Right ventricle myocardium superior (tissue), 1 donor: ENCODE results near the gene SEMA6D. TPM values are rescaled to one million over a fixed set of nuclear protein-coding genes. Genes with fewer than 3 reads are reported as not detected.

Source experiments
- ATAC-seq: fragments of 200-7000 bp; cut with Tn5 transposase; one replicate; pipeline ENCODE4 v1.9.1; 2020; ENCODE audit warnings: mild to moderate bottlenecking; ENCODE audit not compliant: poor library complexity
- DNase-seq: peaks from one replicate; pipeline ENCODE4 v3.0.0-alpha.2; 2020
- intact Hi-C: fragments of 100-400 bp; cut with DNase I; formaldehyde crosslinking; loops from one replicate; pipeline ENCODE4 v1.11.2; 2022
- total RNA-seq: library from RNA; stranded (reverse); fragmentation: NEBNext Ultra II Directional; extraction: Animal tissue kit (Norgen Biotek cat#: 25700); gene quantifications from one replicate; pipeline ENCODE4 v1.2.1, GENCODE V29; 2021
- donor health status: DM: no; HTN: yes; CAD: no; lungs with severe emphysema.

SEMA6D gene
- total RNA-seq, 1 donor from 2014 or later: 16.5 TPM

DNA sequence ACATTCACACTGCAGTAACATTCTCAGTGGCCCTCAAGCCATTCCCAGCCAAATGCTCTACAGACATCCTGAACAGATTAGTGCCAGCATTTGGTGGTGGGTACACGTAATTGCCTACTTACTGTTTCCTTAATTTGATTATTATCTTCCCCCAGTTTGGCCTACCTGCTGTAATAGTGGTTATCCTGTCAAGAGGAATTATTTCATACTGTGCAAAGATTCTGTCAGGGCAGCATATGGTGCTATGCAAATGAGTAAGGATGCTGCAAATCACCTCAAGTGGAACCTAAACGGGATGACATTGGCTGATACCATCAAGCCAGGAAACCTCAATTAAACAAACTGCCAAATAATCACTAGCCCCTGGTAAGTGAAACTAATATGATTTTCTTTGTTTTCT, 88.7 kb downstream of the SEMA6D start:
- ATAC-seq (no peak), DNase-seq (no peak)
- intact Hi-C loops: no loop called here

DNA sequence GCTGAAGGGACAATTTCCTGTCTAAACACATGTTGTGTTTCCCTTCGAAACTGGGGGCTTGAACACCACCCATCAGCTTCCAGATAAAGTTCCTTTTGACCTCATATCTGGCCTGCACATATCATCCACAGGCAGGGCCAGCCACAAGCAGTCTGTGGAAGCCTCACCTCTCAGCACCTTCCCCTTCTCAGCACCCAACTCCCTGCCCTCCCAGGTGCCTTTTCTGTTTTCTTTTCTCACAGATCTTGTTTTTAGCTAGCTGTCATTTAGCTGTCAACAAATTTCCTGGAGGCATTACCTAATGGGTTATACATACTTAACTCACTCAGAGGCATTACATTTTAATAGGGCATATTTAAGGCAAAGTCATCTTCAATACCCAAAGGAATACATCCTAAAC, 93.9 kb downstream of the SEMA6D start:
- DNase-seq (no peak), ATAC-seq (no peak)
- intact Hi-C loops: no loop called here

DNA sequence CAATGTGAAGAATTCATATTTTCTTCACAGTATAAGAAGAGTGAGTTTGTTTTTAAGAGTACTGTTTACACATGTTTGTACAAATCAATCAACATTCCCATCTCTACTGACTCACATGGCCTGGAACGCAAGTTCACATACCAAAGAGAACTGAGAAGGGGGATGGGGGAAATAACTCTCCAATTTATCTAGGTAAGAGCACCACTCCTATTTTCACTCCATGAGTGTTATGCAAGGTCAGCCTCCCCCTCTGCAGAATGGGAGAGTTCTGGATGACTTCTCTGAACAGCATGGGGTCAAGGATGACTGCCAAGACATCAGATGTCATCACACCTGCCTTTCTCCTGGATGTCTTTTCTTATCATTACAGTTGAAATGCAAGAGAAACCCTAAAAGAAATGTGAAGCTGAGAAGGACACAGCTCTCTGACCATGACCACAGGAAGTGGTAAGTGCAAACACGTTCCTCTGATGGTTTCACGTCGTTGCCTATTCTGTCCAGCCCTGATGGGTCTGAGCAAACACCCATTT, 95.2 kb downstream of the SEMA6D start:
- DNase-seq: no peak
- no peak for ATAC-seq
- intact Hi-C loops: no loop called here

DNA sequence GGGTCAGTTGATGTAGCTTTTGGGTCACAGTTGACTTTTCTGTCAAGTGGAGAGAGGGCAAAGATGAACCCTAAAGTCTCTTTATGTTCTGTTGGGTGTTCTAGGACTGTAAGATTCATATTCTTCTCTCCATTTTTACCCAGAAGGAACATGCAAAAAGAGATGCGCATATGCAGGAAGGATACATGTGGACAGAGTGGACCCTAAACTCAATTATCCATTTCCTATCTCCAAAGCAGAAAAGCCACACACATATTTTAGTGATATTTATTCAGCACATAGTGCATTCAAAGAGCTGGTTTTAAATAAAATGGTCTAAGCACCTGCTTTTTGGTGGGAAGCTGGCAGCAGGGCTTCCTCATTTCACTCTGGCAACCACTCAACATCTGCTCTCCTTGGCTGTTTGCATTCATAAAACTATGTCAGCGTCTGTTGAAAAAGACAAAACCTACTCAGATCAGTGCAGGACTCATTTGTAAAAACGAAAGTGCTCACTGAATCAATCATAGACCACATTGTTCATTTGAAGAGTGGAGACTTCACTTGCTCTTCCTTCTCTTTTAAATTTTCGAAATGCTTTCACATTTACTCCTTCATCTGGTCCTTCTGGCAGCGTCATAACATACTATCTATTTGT, 96.6 kb downstream of the SEMA6D start:
- ATAC-seq (no peak), DNase-seq (no peak)
- intact Hi-C loops: no loop called here

DNA sequence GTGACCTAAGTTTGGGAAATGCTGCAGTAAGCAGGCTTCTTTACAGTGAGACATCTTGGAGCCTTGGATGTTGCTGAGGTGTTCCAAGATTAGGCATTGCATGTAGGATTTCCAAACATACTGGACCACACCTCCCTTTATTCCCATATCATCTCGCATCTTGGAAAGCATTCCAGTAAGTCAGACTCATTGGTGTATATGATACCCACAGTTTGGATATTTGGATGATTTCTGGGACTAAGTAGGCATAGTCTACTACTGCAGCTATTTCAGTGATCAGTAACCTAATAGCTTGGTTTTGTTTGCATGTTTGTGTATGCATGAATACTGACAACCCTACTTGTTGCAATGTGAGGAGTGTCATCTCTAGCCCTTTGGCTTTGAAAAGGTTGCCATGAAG, 97.3 kb downstream of the SEMA6D start:
- no peak for ATAC-seq
- DNase-seq: no peak
- intact Hi-C loops: no loop called here

DNA sequence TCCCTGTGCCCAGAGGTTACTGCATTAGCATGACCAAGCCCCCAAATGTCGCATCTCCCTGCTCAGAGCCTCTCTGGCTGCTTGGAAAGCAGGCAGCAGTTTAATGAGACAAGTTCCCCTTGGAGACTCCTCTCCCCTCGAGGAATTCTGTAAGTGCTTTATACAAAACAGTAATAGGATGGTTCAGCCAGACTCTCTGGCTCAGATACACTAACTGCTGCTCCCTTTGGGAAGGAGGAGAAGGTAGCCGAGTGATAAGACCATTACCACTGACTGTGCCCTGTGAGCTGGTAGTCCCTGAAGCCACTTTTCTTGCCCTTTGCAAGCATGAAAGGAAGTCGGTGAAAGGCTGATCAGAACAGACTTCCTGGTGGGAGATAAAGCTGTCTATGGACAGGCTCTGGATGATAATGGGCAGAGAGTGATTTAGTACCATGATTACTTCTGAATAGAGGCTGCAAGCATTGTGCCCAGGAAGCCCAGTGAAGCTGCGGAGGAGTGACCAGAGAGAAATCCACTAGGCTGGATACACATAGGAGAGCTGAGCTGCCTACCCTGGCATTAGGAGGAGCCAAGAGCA, 100.8 kb downstream of the SEMA6D start:
- DNase-seq (no peak), ATAC-seq (no peak)
- intact Hi-C loops: no loop called here

- intact Hi-C loops: no loop called here
- ATAC-seq (no peak), DNase-seq (no peak)
Observed at GRCh38 chr15:47819158-47819557, 101.9 kb downstream of the SEMA6D start.

- intact Hi-C loops: no loop called here
- ATAC-seq (peak; percentile 77), DNase-seq (no peak)
Observed at GRCh38 chr15:47820057-47820746, 102.9 kb downstream of the SEMA6D start.

DNA sequence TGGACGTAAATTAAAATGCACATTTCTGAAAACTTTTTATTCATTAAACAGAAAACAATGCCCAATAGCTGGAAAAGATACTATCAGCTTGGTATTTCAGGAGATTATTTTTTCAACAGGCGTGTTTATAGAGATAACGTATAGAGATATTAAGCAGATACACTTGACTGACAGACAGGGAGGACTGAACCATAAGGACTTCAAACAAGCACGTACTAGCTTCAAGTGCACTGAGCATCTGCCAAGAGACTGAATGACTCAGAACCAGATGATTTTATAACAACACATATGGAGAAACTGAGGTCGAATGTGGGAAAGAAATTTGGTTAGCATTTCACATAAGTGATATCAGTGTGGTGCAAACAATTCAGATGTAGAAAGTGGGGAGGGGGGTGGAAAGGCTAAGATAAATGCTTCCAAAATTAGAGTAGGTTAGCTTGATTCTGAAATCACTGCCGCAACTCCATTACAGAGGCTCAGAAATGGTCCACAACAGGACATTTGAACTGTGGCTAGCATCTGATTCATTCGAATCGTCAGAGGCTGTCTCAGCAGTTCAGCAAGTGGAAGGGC, 103.5 kb downstream of the SEMA6D start:
- no peak for DNase-seq
- ATAC-seq: peak; percentile 84
- intact Hi-C loops: no loop called here

GRCh38 chr15:47822048-47822447, 104.7 kb downstream of the SEMA6D start:
- intact Hi-C loops: no loop called here
- ATAC-seq (no peak), DNase-seq (no peak)
